H1 (cell line): ENCODE data around the gene ST14. TPM values are rescaled to one million over a fixed set of nuclear protein-coding genes. Genes with fewer than 3 reads are reported as not detected.

ENCODE experiments used
- CTCF ChIA-PET: fragments of 300-600 bp; sonication (Branson Sonifier 250); formaldehyde crosslinking; loops from one replicate; lab custom pipeline; 2021; ENCODE audit not compliant: partially characterized antibody; lab: Charles Lee
- POLR2A ChIA-PET: fragments of 300-600 bp; sonication (Branson Sonifier 250); formaldehyde crosslinking; loops from one replicate; lab custom pipeline; 2021; ENCODE audit warnings: inconsistent platforms; ENCODE audit not compliant: partially characterized antibody; lab: Charles Lee
- DNase-seq, 2 experiments: peaks; one replicate each; pipeline versions ENCODE4 v3.0.0 to v3.0.0-alpha.2; 2010 to 2022; ENCODE audit warnings: low spot score in 2 of 2, low read depth in 1 of 2, mixed read lengths in 1 of 2
- FAIRE-seq: peaks from 2 replicates; lab custom pipeline; 2011; peaks lifted over from hg19 to GRCh38; lab: Jason Lieb, UNC
- H2AFZ ChIP-seq: 2 replicates; pipeline ENCODE4 v1.8.1; 2012; ENCODE audit warnings: low read length, inconsistent platforms
- H2AK5ac ChIP-seq: 2 replicates; pipeline ENCODE4 v1.6.1; 2013; ENCODE audit warnings: low read depth, low read length
- H2BK120ac ChIP-seq: replicated peaks from 2 replicates; pipeline ENCODE3; 2013; ENCODE audit warnings: low read depth, low read length, inconsistent platforms
- H2BK12ac ChIP-seq: 2 replicates; pipeline ENCODE4 v1.6.1; 2013; ENCODE audit warnings: low read depth, low read length
- H2BK15ac ChIP-seq: 2 replicates; pipeline ENCODE4 v1.6.1; 2013; ENCODE audit warnings: low read length
- H2BK20ac ChIP-seq: 2 replicates; pipeline ENCODE4 v1.6.1; 2013; ENCODE audit warnings: low read length
- H2BK5ac ChIP-seq: 2 replicates; pipeline ENCODE4 v1.6.1; 2013; ENCODE audit warnings: low read depth, low read length
- H3K14ac ChIP-seq: 2 replicates; pipeline ENCODE4 v1.6.1; 2013; ENCODE audit warnings: inconsistent platforms; ENCODE audit not compliant: insufficient read length
- H3K18ac ChIP-seq: 2 replicates; pipeline ENCODE4 v1.6.1; 2013; ENCODE audit warnings: low read length; ENCODE audit errors: extremely low read depth
- H3K23ac ChIP-seq: 2 replicates; pipeline ENCODE4 v1.6.1; 2013; ENCODE audit warnings: inconsistent platforms; ENCODE audit not compliant: insufficient read length
- H3K23me2 ChIP-seq: 2 replicates; pipeline ENCODE4 v1.6.1; 2013; ENCODE audit warnings: low read depth, low read length
- H3K27ac ChIP-seq: 2 replicates; pipeline ENCODE4 v1.6.1; 2011; ENCODE audit warnings: low read depth, low read length, inconsistent platforms
- H3K27me3 ChIP-seq, 4 experiments: replicated peaks in 1 of 4; 1 replicate in 1 of 4; 2 replicates in 3 of 4; pipeline versions ENCODE4 v1.6.1 to v1.8.1; 2011 to 2013; ENCODE audit warnings: low read length in 3 of 4, mild to moderate bottlenecking in 3 of 4, inconsistent platforms in 2 of 4, mixed read lengths in 2 of 4, moderate library complexity in 1 of 4; ENCODE audit not compliant: control insufficient read depth in 3 of 4, insufficient read depth in 3 of 4; ENCODE audit errors: extremely low read depth in 1 of 4
- H3K36me3 ChIP-seq, 4 experiments: 2 replicates each; pipeline versions ENCODE4 v1.6.1 to v1.8.1; 2011 to 2013; ENCODE audit warnings: mild to moderate bottlenecking in 4 of 4, low read length in 3 of 4, moderate library complexity in 2 of 4, control low read depth in 1 of 4, inconsistent platforms in 1 of 4; ENCODE audit not compliant: insufficient read depth in 4 of 4, control insufficient read depth in 2 of 4
- H3K4ac ChIP-seq: replicated peaks from 2 replicates; pipeline ENCODE3; 2013; ENCODE audit warnings: low read length, low read depth, mixed read lengths, inconsistent platforms; ENCODE audit not compliant: insufficient read length
- H3K4me1 ChIP-seq, 4 experiments: replicated peaks in 1 of 4; 1 replicate in 1 of 4; 2 replicates in 3 of 4; pipeline versions ENCODE4 v1.6.1 to v1.8.1; 2011 to 2013; ENCODE audit warnings: low read length in 3 of 4, inconsistent platforms in 2 of 4, mixed read lengths in 1 of 4; ENCODE audit not compliant: insufficient read depth in 4 of 4, control insufficient read depth in 3 of 4
- H3K4me2 ChIP-seq, 2 experiments: 2 replicates each; pipeline versions ENCODE4 v1.6.1 to v1.8.1; 2011 to 2013; ENCODE audit warnings: low read depth in 2 of 2, low read length in 2 of 2, control low read depth in 1 of 2, inconsistent platforms in 1 of 2, mild to moderate bottlenecking in 1 of 2; ENCODE audit not compliant: insufficient read depth in 1 of 2
- H3K4me3 ChIP-seq, 4 experiments: fragments of 200-600, 300-600 bp in 1 of 4; sonication (generic), shearing (Covaris generic), sonication (Bioruptor Twin) in 1 of 4; 2 replicates each; pipeline versions ENCODE4 v1.5.1 to v1.8.1; 2011 to 2016; ENCODE audit warnings: low read length in 4 of 4, low read depth in 3 of 4, control low read depth in 2 of 4, inconsistent platforms in 2 of 4, mild to moderate bottlenecking in 2 of 4, mixed read lengths in 1 of 4, moderate library complexity in 1 of 4; ENCODE audit not compliant: insufficient read depth in 2 of 4; ENCODE audit errors: extremely low read depth in 1 of 4
- H3K56ac ChIP-seq: replicated peaks from 2 replicates; pipeline ENCODE3; 2013; ENCODE audit warnings: low read depth, mild to moderate bottlenecking, mixed read lengths, low read length, inconsistent platforms; ENCODE audit not compliant: insufficient read length
- H3K79me1 ChIP-seq: 2 replicates; pipeline ENCODE4 v1.6.1; 2013; ENCODE audit warnings: low read depth, low read length, control low read depth
- H3K79me2 ChIP-seq, 2 experiments: 2 replicates each; pipeline versions ENCODE4 v1.6.1 to v1.8.1; 2012 to 2013; ENCODE audit warnings: low read length in 2 of 2, mild to moderate bottlenecking in 2 of 2, inconsistent platforms in 1 of 2; ENCODE audit not compliant: insufficient read depth in 2 of 2, control insufficient read depth in 1 of 2
- H3K9ac ChIP-seq, 4 experiments: replicated peaks in 1 of 4; 1 replicate in 1 of 4; 2 replicates in 3 of 4; pipeline versions ENCODE4 v1.6.1 to v1.8.1; 2011 to 2013; ENCODE audit warnings: low read depth in 3 of 4, low read length in 3 of 4, control low read depth in 2 of 4, mild to moderate bottlenecking in 2 of 4, moderate library complexity in 2 of 4, inconsistent platforms in 1 of 4; ENCODE audit errors: extremely low read depth in 1 of 4
- H3K9me3 ChIP-seq, 2 experiments: 2 replicates each; pipeline versions ENCODE4 v1.6.1 to v1.8.1; 2012 to 2013; ENCODE audit warnings: mild to moderate bottlenecking in 2 of 2, moderate library complexity in 2 of 2, control low read depth in 1 of 2, inconsistent platforms in 1 of 2, low read depth in 1 of 2, low read length in 1 of 2, mixed read lengths in 1 of 2; ENCODE audit not compliant: insufficient read depth in 2 of 2
- H4K20me1 ChIP-seq, 2 experiments: replicated peaks in 1 of 2; 2 replicates each; pipeline versions ENCODE3 to v1.8.1; 2011 to 2013; ENCODE audit warnings: inconsistent platforms in 2 of 2, low read length in 2 of 2, mild to moderate bottlenecking in 1 of 2; ENCODE audit not compliant: insufficient read depth in 2 of 2, control insufficient read depth in 1 of 2
- H4K5ac ChIP-seq: 2 replicates; pipeline ENCODE4 v1.6.1; 2013; ENCODE audit warnings: low read length, low read depth, mixed read lengths, inconsistent platforms; ENCODE audit not compliant: insufficient read length
- H4K8ac ChIP-seq: 2 replicates; pipeline ENCODE4 v1.8.0; 2013; ENCODE audit warnings: mild to moderate bottlenecking, moderate library complexity, low read length, inconsistent platforms; ENCODE audit not compliant: insufficient read depth; ENCODE audit errors: extremely low read depth
- H4K91ac ChIP-seq: replicated peaks from 2 replicates; pipeline ENCODE3; 2013; ENCODE audit warnings: low read length, mixed read lengths, inconsistent platforms; ENCODE audit not compliant: insufficient read length
- ASH2L ChIP-seq: fragments of 200-600, 300-600 bp; sonication (generic); IDR thresholded peaks from one replicate; pipeline ENCODE4 v1.7.1; 2017; ENCODE audit warnings: low read length
- ATF3 ChIP-seq: IDR thresholded peaks from 2 replicates; pipeline ENCODE4 v1.6.1; 2011; ENCODE audit warnings: low read depth, mild to moderate bottlenecking, low read length; ENCODE audit not compliant: insufficient read depth
- CTCF ChIP-seq, 3 experiments: IDR thresholded peaks; 1 replicate in 2 of 3; 2 replicates in 1 of 3; pipeline versions ENCODE4 v1.5.1 to v1.6.1; 2011; ENCODE audit warnings: low read length in 3 of 3, mild to moderate bottlenecking in 3 of 3, inconsistent platforms in 2 of 3, low read depth in 1 of 3, moderate library complexity in 1 of 3; ENCODE audit not compliant: insufficient read depth in 1 of 3; ENCODE audit errors: control extremely low read depth in 1 of 3
- GABPA ChIP-seq: IDR thresholded peaks from 2 replicates; pipeline ENCODE4 v1.6.1; 2011; ENCODE audit warnings: mild to moderate bottlenecking, low read length, moderate library complexity, borderline replicate concordance; ENCODE audit not compliant: insufficient read depth
- HDAC2 ChIP-seq, 2 experiments: fragments of 300-600 bp in 1 of 2; sonication (generic) in 1 of 2; IDR thresholded peaks; 2 replicates each; pipeline ENCODE4 v1.6.1; 2011 to 2012; ENCODE audit warnings: low read depth in 2 of 2, low read length in 2 of 2, mild to moderate bottlenecking in 2 of 2, moderate library complexity in 2 of 2, borderline replicate concordance in 1 of 2, inconsistent platforms in 1 of 2
- KDM5A ChIP-seq: fragments of 200-600 bp; IDR thresholded peaks from 2 replicates; pipeline ENCODE4 v1.7.1; 2012; ENCODE audit warnings: mild to moderate bottlenecking, low read length, inconsistent platforms, mixed read lengths
- PHF8 ChIP-seq: fragments of 200-600 bp; sonication (generic); conservative IDR thresholded peaks from 2 replicates; pipeline ENCODE4 v1.7.1; 2012; ENCODE audit warnings: low read depth, mild to moderate bottlenecking, inconsistent platforms, low read length, moderate library complexity
- SUZ12 ChIP-seq: fragments of 200-600 bp; sonication (generic); IDR thresholded peaks from 2 replicates; pipeline ENCODE4 v1.6.1; 2012; ENCODE audit warnings: mild to moderate bottlenecking, inconsistent platforms, low read length, moderate library complexity, mixed read lengths
- WGBS, 2 experiments: shearing (Covaris generic) in 1 of 2; methylation state at CpG; one replicate each; pipeline versions ENCODE4 v1.1.6 to v1.1.7; 2013 to 2015; ENCODE audit warnings: low lambda C conversion rate in 2 of 2, mixed read lengths in 2 of 2, inconsistent platforms in 1 of 2, low coverage in 1 of 2, missing lambda C conversion rate in 1 of 2; ENCODE audit not compliant: insufficient replicate concordance in 2 of 2, insufficient coverage in 1 of 2, insufficient read length in 1 of 2; ENCODE audit errors: extremely low coverage in 1 of 2, missing lambda C conversion rate in 1 of 2; 5-methylcytosine and 5-hydroxymethylcytosine counted together
- polyA plus RNA-seq, 7 experiments: library from polyadenylated mRNA; depleted of rRNA in 3 of 7; stranded (reverse) in 5 of 7; unstranded in 2 of 7; fragments of >200 nt in 5 of 7; fragments of 200-250 nt in 2 of 7; gene quantifications; 1 replicate in 5 of 7; 2 replicates in 1 of 7; 4 replicates in 1 of 7; pipeline versions ENCODE4 v1.2.1 to v1.2.3, GENCODE V29; 2011 to 2013; ENCODE audit warnings: missing spikeins in 2 of 7, mixed read lengths in 2 of 7
- total RNA-seq: library from RNA; stranded (reverse); fragmentation: NEBNext Ultra II Directional; extraction: Animal tissue kit (Norgen Biotek cat#: 25700); gene quantifications from 2 replicates; pipeline ENCODE4 v1.2.1, GENCODE V29; 2021

ST14 gene
- total and polyA plus RNA-seq, 2 of the 8 experiments (the other 6 are each of a cell fraction or from before 2014, with no cell fraction given): 22.4 to 24.9 TPM

GRCh38 chr11:130125638-130126037, 33.9 kb upstream of the ST14 start:
- Histone ChIP-seq H3K4me2 (no peak overlapping the region), H2BK12ac (no peak overlapping the region), H4K8ac (no peak overlapping the region), H2AFZ (no peak overlapping the region), H3K4me3 (no peak overlapping the region), H3K18ac (no peak overlapping the region), H2BK120ac (no peak overlapping the region), H4K5ac (no peak overlapping the region), H2BK15ac (no peak overlapping the region), H3K9ac (no peak overlapping the region), H2BK20ac (no peak overlapping the region), H4K91ac (no peak overlapping the region), H3K9me3 (no peaks in the 10 kb centered on the region), H3K14ac (no peak overlapping the region), H3K27me3 (no peaks in the 10 kb centered on the region), H3K4ac (no peak overlapping the region), H3K27ac (no peak overlapping the region), H3K79me2 (peaks cover 0 to 6% of the 10 kb centered on the region in 2 experiments; a peak in 1 of 4 replicates), H3K56ac (no peak overlapping the region), H3K36me3 (peaks cover 42 to 89% (median 75%) of the 10 kb centered on the region in 4 experiments), H2BK5ac (no peak overlapping the region), H3K4me1 (0 out of 7 replicates have a peak, but pooled peaks cover 0 to 3% (median 0%) of the 10 kb centered on the region in 4 experiments), H3K23me2 (no peaks in the 10 kb centered on the region; the same call in 1 of the 2 replicates), H4K20me1 (peaks cover under 1 to 4% of the 10 kb centered on the region in 2 experiments), H3K23ac (no peak overlapping the region), H2AK5ac (no peak overlapping the region), H3K79me1 (peaks cover 8% of the 10 kb centered on the region)
- no peak for DNase-seq
- ChIA-PET CTCF (interaction anchor here (1.1 to 2.7 kb wide), 6 partner anchors 11 to 242 kb away, joined by 3 to 10 read pairs (median 6); no protein-coding TSS in a partner anchor), POLR2A (interaction anchor here (2.1 kb wide), 1 partner anchor 122 kb away, joined by 4 read pairs; no protein-coding TSS in a partner anchor)
- 87% methylated on average over 4 of the region's 4 CpGs; no CpG with 5 or more reads in 1 of the 2 experiments for WGBS, 2 experiments
- FAIRE-seq: no peak
- no peak for TF ChIP-seq GABPA
- TF ChIP-seq PHF8: no peak
- no peak for TF ChIP-seq KDM5A
- no peak for TF ChIP-seq HDAC2 (IDR thresholded peaks at IDR 0.05; ENCODE audit: borderline replicate concordance in 1 of 2, low read depth in 2 of 2, low read length in 2 of 2)
- TF ChIP-seq CTCF (IDR thresholded peaks at IDR 0.05; ENCODE audit: control extremely low read depth in 1 of 3, insufficient read depth in 1 of 3, low read depth in 1 of 3, low read length in 3 of 3): no peak
- no peak for TF ChIP-seq ATF3
- TF ChIP-seq ASH2L: no peak
- TF ChIP-seq SUZ12: no peak
